ENCODE measurements around the gene GCAT. TPM values are rescaled to one million over a fixed set of nuclear protein-coding genes. Genes with fewer than 3 reads are reported as not detected.
A peak's percentile ranks its signal among the peaks of the same experiment; 100 is the strongest.

Gene GCAT
- total and polyA plus RNA-seq, 2 of the 13 experiments (the other 11 are each of a cell fraction or from before 2014, with no cell fraction given): 28.0 to 50.3 TPM

DNA sequence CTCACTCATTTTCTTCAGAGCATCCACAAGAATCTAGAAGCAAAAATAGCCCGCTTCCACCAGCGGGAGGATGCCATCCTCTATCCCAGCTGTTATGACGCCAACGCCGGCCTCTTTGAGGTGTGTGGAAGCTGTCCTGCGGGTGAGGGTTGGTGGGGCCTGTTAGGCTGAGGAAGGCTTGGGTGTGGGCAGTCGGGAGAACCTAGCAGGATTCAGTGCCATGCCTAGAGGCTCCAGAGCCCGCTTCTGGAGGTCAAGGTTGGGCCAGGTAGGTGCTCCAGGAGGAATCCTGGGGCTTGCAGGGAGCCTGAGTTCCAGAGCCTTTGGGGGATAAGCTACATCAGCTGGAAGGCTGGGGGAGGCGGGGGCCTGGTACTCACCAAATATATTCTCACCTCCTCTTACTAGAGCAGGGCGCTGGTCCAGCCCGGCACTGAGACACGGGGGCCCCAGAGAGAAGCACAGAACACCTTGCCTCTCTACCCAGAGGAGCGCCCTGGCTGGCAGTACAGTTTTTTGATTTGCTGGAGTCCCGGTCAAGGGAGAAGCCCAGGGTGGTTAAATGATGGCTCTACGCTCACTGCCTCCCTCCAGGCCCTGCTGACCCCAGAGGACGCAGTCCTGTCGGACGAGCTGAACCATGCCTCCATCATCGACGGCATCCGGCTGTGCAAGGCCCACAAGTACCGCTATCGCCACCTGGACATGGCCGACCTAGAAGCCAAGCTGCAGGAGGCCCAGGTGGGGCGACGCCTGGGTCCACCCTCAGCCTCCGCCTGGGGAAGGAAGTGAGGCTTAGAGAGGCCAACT is 5.3 kb downstream of the GCAT start (continued):
- TF ChIP-seq GPN1 (CRISPR knock-in tag; IDR thresholded peaks at IDR 0.05; ENCODE audit: borderline replicate concordance): no peak
- TF ChIP-seq AGO1 (IDR thresholded peaks at IDR 0.05; ENCODE audit: low read depth, low read length, poor library complexity, severe bottlenecking): peak; percentile 47
- TF ChIP-seq POLR2G (IDR thresholded peaks at IDR 0.05; ENCODE audit: low read depth, low read length): 0 out of 2 replicates have a peak, but pooled peaks have one; percentile 6
- TF ChIP-seq, protein P1, sequence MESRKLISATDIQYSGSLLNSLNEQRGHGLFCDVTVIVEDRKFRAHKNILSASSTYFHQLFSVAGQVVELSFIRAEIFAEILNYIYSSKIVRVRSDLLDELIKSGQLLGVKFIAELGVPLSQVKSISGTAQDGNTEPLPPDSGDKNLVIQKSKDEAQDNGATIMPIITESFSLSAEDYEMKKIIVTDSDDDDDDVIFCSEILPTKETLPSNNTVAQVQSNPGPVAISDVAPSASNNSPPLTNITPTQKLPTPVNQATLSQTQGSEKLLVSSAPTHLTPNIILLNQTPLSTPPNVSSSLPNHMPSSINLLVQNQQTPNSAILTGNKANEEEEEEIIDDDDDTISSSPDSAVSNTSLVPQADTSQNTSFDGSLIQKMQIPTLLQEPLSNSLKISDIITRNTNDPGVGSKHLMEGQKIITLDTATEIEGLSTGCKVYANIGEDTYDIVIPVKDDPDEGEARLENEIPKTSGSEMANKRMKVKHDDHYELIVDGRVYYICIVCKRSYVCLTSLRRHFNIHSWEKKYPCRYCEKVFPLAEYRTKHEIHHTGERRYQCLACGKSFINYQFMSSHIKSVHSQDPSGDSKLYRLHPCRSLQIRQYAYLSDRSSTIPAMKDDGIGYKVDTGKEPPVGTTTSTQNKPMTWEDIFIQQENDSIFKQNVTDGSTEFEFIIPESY (CRISPR knock-in tag; IDR thresholded peaks at IDR 0.05): peak; percentile 49; the same call in 1 of the 2 replicates
- TF ChIP-seq ZNF790 (CRISPR knock-in tag; IDR thresholded peaks at IDR 0.05; ENCODE audit: borderline replicate concordance): no peak
- TF ChIP-seq RBFOX2 (IDR thresholded peaks at IDR 0.05; ENCODE audit: low read depth, low read length): peak; percentile 58
- peak; percentile 80 for TF ChIP-seq AGO2 (optimal IDR thresholded peaks at IDR 0.05; ENCODE audit: low read depth, low read length)
- no peak for TF ChIP-seq NR1H2 (CRISPR knock-in tag; IDR thresholded peaks at IDR 0.05; ENCODE audit: borderline replicate concordance, low read depth)

DNA sequence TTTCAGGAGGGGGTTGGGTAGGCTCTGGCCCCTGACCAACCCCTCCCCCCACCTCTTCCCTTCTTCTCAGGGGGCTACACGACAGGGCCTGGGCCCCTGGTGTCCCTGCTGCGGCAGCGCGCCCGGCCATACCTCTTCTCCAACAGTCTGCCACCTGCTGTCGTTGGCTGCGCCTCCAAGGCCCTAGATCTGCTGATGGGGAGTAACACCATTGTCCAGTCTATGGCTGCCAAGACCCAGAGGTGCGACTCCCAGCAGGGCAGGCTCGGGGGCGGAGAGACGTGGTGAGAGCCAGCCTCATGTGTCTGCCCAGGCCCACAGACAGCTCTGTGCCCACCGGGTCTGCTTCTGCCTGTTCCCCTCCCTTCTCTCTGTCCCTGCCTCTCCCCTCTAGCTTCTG is 7.9 kb downstream of the GCAT start:
- CTCF ChIA-PET (ENCODE audit: low intra/inter-chr PET ratio, low total read pairs): no interaction called here
- H3K9me3 ChIP-seq (ENCODE audit: low read length): no peaks in the 10 kb centered on the region
- H3K4me3 ChIP-seq (replicated peaks in 1 of 3; ENCODE audit: insufficient read depth in 1 of 3, low read depth in 2 of 3, low read length in 3 of 3): no peak overlapping the region
- no peak for DNase-seq (ENCODE audit: low spot score)
- H4K20me1 ChIP-seq (ENCODE audit: insufficient read depth, low read length): no peaks in the 10 kb centered on the region
- H3K4me1 ChIP-seq (ENCODE audit: insufficient read depth, low read length): peaks cover 28% of the 10 kb centered on the region
- in situ Hi-C loops (cut with HindIII; ENCODE audit: extremely low pct_ligation_motif_present, low pct_unique_long_range_greater_than_20kb) (loop anchor here (5.0 to 10.0 kb wide), 2 partner anchors 47 to 119 kb away; no protein-coding TSS in a partner anchor), intact Hi-C loops (cut with micrococcal nuclease; ENCODE audit: unreplicated experiment) (no loop called here)
- no peak for ATAC-seq
- POLR2A ChIA-PET: interaction anchor here (0.8 to 5.5 kb wide), 5 partner anchors 7 to 48 kb away, joined by 3 to 67 read pairs (median 4); partner anchors contain the start of genes ANKRD54 and GCAT
- FAIRE-seq: no peak
- H3K9ac ChIP-seq (ENCODE audit: insufficient read depth, low read depth, low read length): no peak overlapping the region
- H3K27ac ChIP-seq (ENCODE audit: extremely low read length, insufficient read depth, low read length): no peak overlapping the region
- TF ChIP-seq RFX1 (IDR thresholded peaks at IDR 0.05) (no peak), RBFOX2 (IDR thresholded peaks at IDR 0.05; ENCODE audit: low read depth, low read length) (peak; percentile 39; the same call in 1 of the 2 replicates)
- H3K79me2 ChIP-seq (ENCODE audit: insufficient read depth, low read length): no peaks in the 10 kb centered on the region
- 97% methylated on average over 8 of the region's 12 CpGs for WGBS (ENCODE audit: low lambda C conversion rate)
- H3K36me3 ChIP-seq (replicated peaks in 1 of 2; ENCODE audit: control insufficient read depth in 1 of 2, insufficient read depth in 2 of 2, low read length in 2 of 2): peaks cover 8 to 18% of the 10 kb centered on the region in 2 experiments; a peak in 4 of 5 replicates
- H3K27me3 ChIP-seq (ENCODE audit: control insufficient read depth in 1 of 2, insufficient read depth in 2 of 2, low read length in 2 of 2): no peaks in the 10 kb centered on the region
- H3K4me2 ChIP-seq (ENCODE audit: low read depth, low read length): no peak overlapping the region
- BruUV-seq (replicated peaks): no TSS peak
- no peak overlapping the region for H2AFZ ChIP-seq (ENCODE audit: low read length)
